Coronary artery (tissue), 2 donors: Measurements from ENCODE around the gene APOF.

ENCODE experiments used
- DNase-seq: peaks from one replicate; pipeline ENCODE4 v3.0.0-alpha.2; 2017; ENCODE audit warnings: low spot score
- H3K27ac ChIP-seq, 2 donors: fragments of 200-600 bp; sonication (generic); one replicate each; pipeline ENCODE4 v1.5.1; 2016 to 2019
- H3K4me3 ChIP-seq: fragments of 200-600 bp; sonication (generic); 2 replicates; pipeline ENCODE4 v1.5.1; 2016; ENCODE audit warnings: mild to moderate bottlenecking, moderate library complexity
- CTCF ChIP-seq: fragments of 200-600 bp; sonication (generic); IDR thresholded peaks from one replicate; pipeline ENCODE4 v1.5.1; 2019; ENCODE audit warnings: antibody characterized with exemption

APOF gene

GRCh38 chr12:56377989-56378316 lies 15.3 kb upstream of the APOF start:
- no peak for TF ChIP-seq CTCF
- DNase-seq = no peak
- H3K27ac ChIP-seq = no peak overlapping the region
- H3K4me3 ChIP-seq = no peak overlapping the region

GRCh38 chr12:56377310-56377988 lies 14.8 kb upstream of the APOF start:
- TF ChIP-seq CTCF = no peak
- Histone ChIP-seq H3K27ac (no peak overlapping the region), H3K4me3 (no peak overlapping the region)
- no peak for DNase-seq

GRCh38 chr12:56375598-56376434 lies 13.2 kb upstream of the APOF start:
- Histone ChIP-seq H3K4me3 (no peak overlapping the region), H3K27ac (no peak overlapping the region)
- DNase-seq = no peak
- TF ChIP-seq CTCF = no peak

GRCh38 chr12:56374726-56375597 lies 12.3 kb upstream of the APOF start:
- no peak for TF ChIP-seq CTCF
- H3K27ac ChIP-seq = no peak overlapping the region
- no peak for DNase-seq
- H3K4me3 ChIP-seq = no peak overlapping the region

- Histone ChIP-seq H3K4me3 (no peak overlapping the region), H3K27ac (no peak overlapping the region)
- TF ChIP-seq CTCF = no peak
- DNase-seq = no peak
Measured at GRCh38 chr12:56373515-56373914, 10.9 kb upstream of the APOF start.

GRCh38 chr12:56366948-56367347 lies 4.3 kb upstream of the APOF start:
- H3K4me3 ChIP-seq = no peak overlapping the region
- no peak for DNase-seq
- H3K27ac ChIP-seq = no peak overlapping the region
- TF ChIP-seq CTCF = no peak
